ENCODE data around the gene SEC61G.

SEC61G gene

GRCh38 chr7:54758702-54759592 lies at the start of gene SEC61G:
Gene SEC61G (minus strand): TSS chr7:54759211. CDS start chr7:54757588, 1,623 bp downstream.
- ATAC-seq = peak; percentile 96
- TF ChIP-seq SNAI2 (CRISPR knock-in tag; IDR thresholded peaks at IDR 0.05) = no peak
- TF ChIP-seq ARNTL (CRISPR knock-in tag; IDR thresholded peaks at IDR 0.05; ENCODE audit: borderline replicate concordance, low read depth) = no peak
- TF ChIP-seq POU6F1 (CRISPR knock-in tag; IDR thresholded peaks at IDR 0.05; ENCODE audit: borderline replicate concordance, low read depth) = 0 out of 2 replicates have a peak, but pooled peaks have one; percentile 27
- no peak for TF ChIP-seq BACH2 (CRISPR knock-in tag; IDR thresholded peaks at IDR 0.05; ENCODE audit: borderline replicate concordance)
- no peak for TF ChIP-seq CSDC2 (CRISPR knock-in tag; IDR thresholded peaks at IDR 0.05)
- no peak for TF ChIP-seq PPARA (CRISPR knock-in tag; IDR thresholded peaks at IDR 0.05; ENCODE audit: borderline replicate concordance)
- TF ChIP-seq ESRRG (CRISPR knock-in tag; IDR thresholded peaks at IDR 0.05) = no peak
- no peak for TF ChIP-seq ZFP30 (CRISPR knock-in tag; IDR thresholded peaks at IDR 0.05)

GRCh38 chr7:54802841-54803240 lies 43.8 kb upstream of the SEC61G start:
- peak; percentile 74 for ATAC-seq
- TF ChIP-seq ZNF565 (CRISPR knock-in tag; conservative IDR thresholded peaks at IDR 0.05; ENCODE audit: low read depth) = no peak
- no peak for TF ChIP-seq RARB (CRISPR knock-in tag; IDR thresholded peaks at IDR 0.05)
- TF ChIP-seq TOX (CRISPR knock-in tag; IDR thresholded peaks at IDR 0.05; ENCODE audit: borderline replicate concordance) = no peak
- no peak for TF ChIP-seq PPARA (CRISPR knock-in tag; IDR thresholded peaks at IDR 0.05; ENCODE audit: borderline replicate concordance)
- no peak for TF ChIP-seq ARNTL (CRISPR knock-in tag; IDR thresholded peaks at IDR 0.05; ENCODE audit: borderline replicate concordance, low read depth)
- no peak for TF ChIP-seq ESRRG (CRISPR knock-in tag; IDR thresholded peaks at IDR 0.05)
- TF ChIP-seq ZFP30 (CRISPR knock-in tag; IDR thresholded peaks at IDR 0.05) = no peak
- TF ChIP-seq PATZ1 (CRISPR knock-in tag; IDR thresholded peaks at IDR 0.05; ENCODE audit: borderline replicate concordance) = no peak
- no peak for TF ChIP-seq OSR1 (CRISPR knock-in tag; IDR thresholded peaks at IDR 0.05)
- TF ChIP-seq ZFP3 (CRISPR knock-in tag; IDR thresholded peaks at IDR 0.05) = no peak
- no peak for TF ChIP-seq ISL1 (CRISPR knock-in tag; IDR thresholded peaks at IDR 0.05)

GRCh38 chr7:54802114-54802513 lies 43.1 kb upstream of the SEC61G start:
- ATAC-seq = no peak
- TF ChIP-seq ESRRG (CRISPR knock-in tag; IDR thresholded peaks at IDR 0.05) = no peak
- TF ChIP-seq POU6F1 (CRISPR knock-in tag; IDR thresholded peaks at IDR 0.05; ENCODE audit: borderline replicate concordance, low read depth) = no peak
- no peak for TF ChIP-seq ISL1 (CRISPR knock-in tag; IDR thresholded peaks at IDR 0.05)
- no peak for TF ChIP-seq PPARA (CRISPR knock-in tag; IDR thresholded peaks at IDR 0.05; ENCODE audit: borderline replicate concordance)
- TF ChIP-seq CSRNP3 (CRISPR knock-in tag; IDR thresholded peaks at IDR 0.05) = no peak
- TF ChIP-seq GLIS3 (CRISPR knock-in tag; IDR thresholded peaks at IDR 0.05) = no peak
- no peak for TF ChIP-seq ZFP30 (CRISPR knock-in tag; IDR thresholded peaks at IDR 0.05)
- TF ChIP-seq BACH2 (CRISPR knock-in tag; IDR thresholded peaks at IDR 0.05; ENCODE audit: borderline replicate concordance) = no peak
- TF ChIP-seq ARNTL (CRISPR knock-in tag; IDR thresholded peaks at IDR 0.05; ENCODE audit: borderline replicate concordance, low read depth) = no peak
- no peak for TF ChIP-seq ZNF70 (CRISPR knock-in tag; IDR thresholded peaks at IDR 0.05)
- TF ChIP-seq ZC3H10 (CRISPR knock-in tag; IDR thresholded peaks at IDR 0.05) = no peak
- TF ChIP-seq PATZ1 (CRISPR knock-in tag; IDR thresholded peaks at IDR 0.05; ENCODE audit: borderline replicate concordance) = no peak
